Transverse colon (tissue), 4 donors: ENCODE measurements around the gene ARHGEF16.

Source experiments
- POLR2A ChIP-seq: fragments of 450-650 bp; IDR thresholded peaks from one replicate; pipeline ENCODE4 v1.6.1; 2016; ENCODE audit warnings: antibody characterized with exemption, mild to moderate bottlenecking, moderate library complexity
- POLR2AphosphoS5 ChIP-seq, 3 donors: sonication (generic); formaldehyde crosslinking; IDR thresholded peaks; one replicate each; pipeline ENCODE4 v1.6.1; 2016; ENCODE audit warnings: antibody characterized with exemption in 3 of 3
- TF ChIP-seq, protein P1 (sequence below), 5 experiments: fragments of 200-600 bp in 3 of 5; fragments of 450-650 bp in 2 of 5; sonication (generic) in 3 of 5; IDR thresholded peaks; 1 replicate in 2 of 5; 2 replicates in 3 of 5; pipeline ENCODE4 v1.5.1; 2016 to 2017; ENCODE audit warnings: antibody characterized with exemption in 5 of 5, inconsistent platforms in 3 of 5, mild to moderate bottlenecking in 2 of 5, moderate library complexity in 1 of 5

DNA sequence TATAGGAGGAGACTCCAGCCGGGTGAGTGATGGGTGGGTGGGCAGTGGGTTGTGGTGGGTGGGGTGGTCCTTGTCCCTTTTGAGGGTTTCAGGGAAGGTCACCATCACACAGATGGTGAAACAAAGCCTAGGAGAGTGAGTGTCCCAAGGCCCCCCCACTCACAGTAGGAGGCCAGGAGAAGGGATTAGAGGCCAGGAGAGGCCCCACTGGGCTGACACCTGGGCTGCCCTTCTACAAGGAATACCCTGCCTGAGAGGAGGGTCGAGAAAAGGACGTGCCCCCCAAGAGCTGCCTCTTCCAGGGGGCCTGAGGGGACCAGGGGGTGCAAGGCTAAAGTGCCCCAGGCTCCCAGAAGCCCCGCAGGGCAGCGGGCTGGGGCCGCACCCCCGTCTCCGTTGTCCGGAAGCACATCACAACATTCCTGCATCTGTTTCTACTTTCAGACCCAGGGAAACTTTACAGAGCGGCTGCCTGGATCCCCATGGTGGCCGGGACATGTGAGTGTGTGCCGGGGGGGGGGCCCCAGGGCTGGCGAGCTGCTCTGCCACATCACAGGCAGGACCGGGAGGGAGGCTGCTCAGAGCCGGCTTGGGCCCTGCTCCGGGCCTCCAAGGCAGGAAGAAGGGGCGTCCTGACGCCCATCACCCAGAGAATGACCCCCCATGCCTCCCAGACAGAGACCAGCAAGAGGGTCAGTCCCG, 68.2 kb downstream of the ARHGEF16 start:
- TF ChIP-seq POLR2A: no peak
- TF ChIP-seq, protein P1, sequence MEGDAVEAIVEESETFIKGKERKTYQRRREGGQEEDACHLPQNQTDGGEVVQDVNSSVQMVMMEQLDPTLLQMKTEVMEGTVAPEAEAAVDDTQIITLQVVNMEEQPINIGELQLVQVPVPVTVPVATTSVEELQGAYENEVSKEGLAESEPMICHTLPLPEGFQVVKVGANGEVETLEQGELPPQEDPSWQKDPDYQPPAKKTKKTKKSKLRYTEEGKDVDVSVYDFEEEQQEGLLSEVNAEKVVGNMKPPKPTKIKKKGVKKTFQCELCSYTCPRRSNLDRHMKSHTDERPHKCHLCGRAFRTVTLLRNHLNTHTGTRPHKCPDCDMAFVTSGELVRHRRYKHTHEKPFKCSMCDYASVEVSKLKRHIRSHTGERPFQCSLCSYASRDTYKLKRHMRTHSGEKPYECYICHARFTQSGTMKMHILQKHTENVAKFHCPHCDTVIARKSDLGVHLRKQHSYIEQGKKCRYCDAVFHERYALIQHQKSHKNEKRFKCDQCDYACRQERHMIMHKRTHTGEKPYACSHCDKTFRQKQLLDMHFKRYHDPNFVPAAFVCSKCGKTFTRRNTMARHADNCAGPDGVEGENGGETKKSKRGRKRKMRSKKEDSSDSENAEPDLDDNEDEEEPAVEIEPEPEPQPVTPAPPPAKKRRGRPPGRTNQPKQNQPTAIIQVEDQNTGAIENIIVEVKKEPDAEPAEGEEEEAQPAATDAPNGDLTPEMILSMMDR (IDR thresholded peaks at IDR 0.05): no peak
- TF ChIP-seq POLR2AphosphoS5 (IDR thresholded peaks at IDR 0.05): no peak
